HCT116 (cell line): ENCODE measurements around the gene TPM3. TPM values are rescaled to one million over a fixed set of nuclear protein-coding genes. Genes with fewer than 3 reads are reported as not detected.

Experiments
- ATAC-seq: fragments of 200-7000 bp; cut with Tn5 transposase; 2 replicates; pipeline ENCODE4 v1.9.1; 2020; ENCODE audit warnings: mild to moderate bottlenecking, moderate library complexity
- BruUV-seq: library from RNA; stranded (reverse); fragments of 400-500 nt; replicated peaks from 2 replicates; lab custom pipeline; 2021; lab: Mats Ljungman, UMichigan
- CTCF ChIA-PET: fragments of 300-600 bp; sonication (Branson Sonifier 250); formaldehyde crosslinking; loops from one replicate; lab custom pipeline; 2021; ENCODE audit warnings: antibody characterized with exemption; lab: Charles Lee
- POLR2A ChIA-PET: fragments of 300-600, 350-600 bp; sonication (Branson Sonifier 250); formaldehyde crosslinking; loops from one replicate; lab custom pipeline; 2021; ENCODE audit warnings: antibody characterized with exemption; lab: Charles Lee
- RAD21 ChIA-PET, 2 experiments: fragments of 300-600 bp; sonication (Branson Sonifier 250); formaldehyde crosslinking; loops; one replicate each; lab custom pipeline; 2023; ENCODE audit warnings: low total read pairs in 2 of 2; ENCODE audit not compliant: uncharacterized antibody in 2 of 2, unreplicated experiment in 2 of 2, low non-redundant PET in 1 of 2; lab: Charles Lee
- DNase-seq: peaks from one replicate; pipeline ENCODE4 v3.0.0-alpha.2; 2010; ENCODE audit warnings: low read depth, low spot score
- H2AFZ ChIP-seq: fragments of 200-600 bp; shearing (Covaris generic), sonication (generic); 2 replicates; pipeline ENCODE4 v1.6.1; 2017; ENCODE audit warnings: low read depth, mixed run types, mixed read lengths, antibody characterized with exemption, low read length; ENCODE audit not compliant: poor library complexity, severe bottlenecking
- H3K27ac ChIP-seq: 2 replicates; pipeline ENCODE4 v1.5.1; 2012; ENCODE audit warnings: low read depth, low read length
- H3K27me3 ChIP-seq: fragments of 200-600 bp; sonication (generic); 2 replicates; pipeline ENCODE4 v1.6.1; 2016; ENCODE audit warnings: mixed run types, low read length, mixed read lengths; ENCODE audit not compliant: insufficient read depth
- H3K36me3 ChIP-seq, 2 experiments: fragments of 200-500 bp in 1 of 2; fragments of 200-600 bp in 1 of 2; sonication (Bioruptor generic) in 1 of 2; sonication (generic) in 1 of 2; 2 replicates each; pipeline versions ENCODE4 v1.5.1 to v1.6.1; 2014 to 2016; ENCODE audit warnings: low read length in 2 of 2, inconsistent platforms in 1 of 2, mixed read lengths in 1 of 2, mixed run types in 1 of 2; ENCODE audit not compliant: insufficient read depth in 2 of 2, control insufficient read depth in 1 of 2
- H3K4me1 ChIP-seq, 2 experiments: fragments of 200-600 bp in 1 of 2; sonication (generic) in 1 of 2; 2 replicates each; pipeline versions ENCODE4 v1.5.1 to v1.6.1; 2012 to 2017; ENCODE audit warnings: low read length in 2 of 2, inconsistent platforms in 1 of 2, mild to moderate bottlenecking in 1 of 2, mixed read lengths in 1 of 2, mixed run types in 1 of 2, moderate library complexity in 1 of 2; ENCODE audit not compliant: insufficient read depth in 2 of 2, control insufficient read depth in 1 of 2
- H3K4me2 ChIP-seq: fragments of 200-600 bp; sonication (generic); 2 replicates; pipeline ENCODE4 v1.6.1; 2017; ENCODE audit warnings: mixed run types, low read length, mixed read lengths
- H3K4me3 ChIP-seq, 2 experiments: fragments of 200-600 bp in 1 of 2; sonication (generic) in 1 of 2; replicated peaks in 1 of 2; 2 replicates each; pipeline ENCODE4 v1.5.1; 2011 to 2016; ENCODE audit warnings: low read length in 2 of 2, control low read depth in 1 of 2, low read depth in 1 of 2, mild to moderate bottlenecking in 1 of 2, mixed read lengths in 1 of 2, mixed run types in 1 of 2
- H3K79me2 ChIP-seq: fragments of 200-600 bp; sonication (generic); 2 replicates; pipeline ENCODE4 v1.6.1; 2017; ENCODE audit warnings: mild to moderate bottlenecking, mixed run types, low read length, moderate library complexity, mixed read lengths; ENCODE audit not compliant: insufficient read depth
- H3K9ac ChIP-seq: fragments of 200-600 bp; sonication (generic); 2 replicates; pipeline ENCODE4 v1.6.1; 2016; ENCODE audit warnings: low read length, mixed read lengths
- H3K9me2 ChIP-seq: fragments of 200-600 bp; sonication (generic), shearing (Covaris generic); 2 replicates; pipeline ENCODE4 v1.6.1; 2017; ENCODE audit warnings: mixed run types, mild to moderate bottlenecking, moderate library complexity; ENCODE audit not compliant: insufficient read depth
- H3K9me3 ChIP-seq, 2 experiments: fragments of 200-500 bp in 1 of 2; fragments of 200-600 bp in 1 of 2; sonication (Bioruptor generic) in 1 of 2; sonication (generic) in 1 of 2; 2 replicates each; pipeline ENCODE4 v1.6.1; 2014 to 2017; ENCODE audit warnings: low read length in 2 of 2, mixed read lengths in 2 of 2, inconsistent platforms in 1 of 2, low read depth in 1 of 2, mild to moderate bottlenecking in 1 of 2, mixed run types in 1 of 2, moderate library complexity in 1 of 2; ENCODE audit not compliant: control insufficient read depth in 1 of 2, insufficient read depth in 1 of 2
- H4K20me1 ChIP-seq: fragments of 200-600 bp; sonication (generic), shearing (Covaris generic); 2 replicates; pipeline ENCODE4 v1.6.1; 2017; ENCODE audit warnings: mixed run types, mild to moderate bottlenecking, moderate library complexity; ENCODE audit not compliant: insufficient read depth
- CBX3 ChIP-seq: IDR thresholded peaks from 2 replicates; pipeline ENCODE4 v1.6.1; 2012; ENCODE audit warnings: low read depth
- CEBPB ChIP-seq: IDR thresholded peaks from 2 replicates; pipeline ENCODE4 v1.6.1; 2012; ENCODE audit warnings: low read depth
- POLR2AphosphoS5 ChIP-seq: IDR thresholded peaks from 2 replicates; pipeline ENCODE4 v1.6.1; 2011; ENCODE audit warnings: mild to moderate bottlenecking, low read depth, low read length, moderate library complexity
- SRF ChIP-seq: IDR thresholded peaks from 2 replicates; pipeline ENCODE4 v1.6.1; 2012; ENCODE audit warnings: low read depth
- TCF7L2 ChIP-seq: IDR thresholded peaks from 2 replicates; pipeline ENCODE4 v1.7.0; 2011; ENCODE audit warnings: borderline replicate concordance, inconsistent platforms; ENCODE audit not compliant: insufficient read depth, insufficient read length; ENCODE audit errors: extremely low read depth
- YY1 ChIP-seq: IDR thresholded peaks from 2 replicates; pipeline ENCODE4 v1.6.1; 2011; ENCODE audit warnings: low read length, low read depth, moderate library complexity, mild to moderate bottlenecking; ENCODE audit not compliant: insufficient replicate concordance; ENCODE audit errors: extremely low read depth
- ZNF274 ChIP-seq: fragments of 200-500 bp; sonication (Bioruptor generic); IDR thresholded peaks from 2 replicates; pipeline ENCODE4 v1.6.1; 2014; ENCODE audit warnings: mild to moderate bottlenecking, low read depth, low read length, inconsistent platforms
- intact Hi-C: fragments of 100-400 bp; cut with micrococcal nuclease; formaldehyde crosslinking; loops from 2 replicates; pipeline ENCODE4 v1.10.0; 2022
- total RNA-seq: library from RNA; stranded (reverse); gene quantifications from one replicate; pipeline ENCODE4 v1.2.1, GENCODE V29; 2021; ENCODE audit not compliant: unreplicated experiment
- TF ChIP-seq, protein P1 (sequence below): IDR thresholded peaks from 2 replicates; pipeline ENCODE4 v1.6.1; 2012; ENCODE audit warnings: low read depth
- TF ChIP-seq, protein P2 (sequence below): IDR thresholded peaks from 2 replicates; pipeline ENCODE4 v1.6.1; 2012

TPM3 gene
- total RNA-seq, 1 experiment from 2014 or later = 457 TPM

DNA sequence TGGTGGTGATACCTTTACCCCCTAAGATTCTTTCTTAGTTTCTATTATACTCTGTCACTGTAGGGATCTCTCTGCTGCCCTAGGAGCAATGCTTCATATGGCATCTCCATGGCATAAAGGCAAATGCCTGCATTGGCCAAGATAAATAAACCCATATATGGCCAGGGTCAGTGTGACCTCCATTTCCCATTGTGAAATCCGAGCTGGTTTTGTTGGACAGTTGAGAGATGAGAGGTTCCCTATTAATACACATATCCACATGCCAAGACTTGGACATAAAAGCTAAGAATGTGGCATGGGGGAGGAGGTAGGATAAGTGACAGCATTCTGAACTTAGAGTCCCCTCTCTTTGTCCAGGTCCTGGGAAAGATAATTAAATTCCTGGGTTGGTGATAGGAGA, 1.4 kb downstream of the TPM3 start:
- TF ChIP-seq TCF7L2 (no peak), ZNF274 (no peak), CBX3 (no peak), SRF (no peak), YY1 (no peak), POLR2AphosphoS5 (no peak), CEBPB (no peak)
- TF ChIP-seq, protein P1, sequence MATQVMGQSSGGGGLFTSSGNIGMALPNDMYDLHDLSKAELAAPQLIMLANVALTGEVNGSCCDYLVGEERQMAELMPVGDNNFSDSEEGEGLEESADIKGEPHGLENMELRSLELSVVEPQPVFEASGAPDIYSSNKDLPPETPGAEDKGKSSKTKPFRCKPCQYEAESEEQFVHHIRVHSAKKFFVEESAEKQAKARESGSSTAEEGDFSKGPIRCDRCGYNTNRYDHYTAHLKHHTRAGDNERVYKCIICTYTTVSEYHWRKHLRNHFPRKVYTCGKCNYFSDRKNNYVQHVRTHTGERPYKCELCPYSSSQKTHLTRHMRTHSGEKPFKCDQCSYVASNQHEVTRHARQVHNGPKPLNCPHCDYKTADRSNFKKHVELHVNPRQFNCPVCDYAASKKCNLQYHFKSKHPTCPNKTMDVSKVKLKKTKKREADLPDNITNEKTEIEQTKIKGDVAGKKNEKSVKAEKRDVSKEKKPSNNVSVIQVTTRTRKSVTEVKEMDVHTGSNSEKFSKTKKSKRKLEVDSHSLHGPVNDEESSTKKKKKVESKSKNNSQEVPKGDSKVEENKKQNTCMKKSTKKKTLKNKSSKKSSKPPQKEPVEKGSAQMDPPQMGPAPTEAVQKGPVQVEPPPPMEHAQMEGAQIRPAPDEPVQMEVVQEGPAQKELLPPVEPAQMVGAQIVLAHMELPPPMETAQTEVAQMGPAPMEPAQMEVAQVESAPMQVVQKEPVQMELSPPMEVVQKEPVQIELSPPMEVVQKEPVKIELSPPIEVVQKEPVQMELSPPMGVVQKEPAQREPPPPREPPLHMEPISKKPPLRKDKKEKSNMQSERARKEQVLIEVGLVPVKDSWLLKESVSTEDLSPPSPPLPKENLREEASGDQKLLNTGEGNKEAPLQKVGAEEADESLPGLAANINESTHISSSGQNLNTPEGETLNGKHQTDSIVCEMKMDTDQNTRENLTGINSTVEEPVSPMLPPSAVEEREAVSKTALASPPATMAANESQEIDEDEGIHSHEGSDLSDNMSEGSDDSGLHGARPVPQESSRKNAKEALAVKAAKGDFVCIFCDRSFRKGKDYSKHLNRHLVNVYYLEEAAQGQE = no peak
- TF ChIP-seq, protein P2, sequence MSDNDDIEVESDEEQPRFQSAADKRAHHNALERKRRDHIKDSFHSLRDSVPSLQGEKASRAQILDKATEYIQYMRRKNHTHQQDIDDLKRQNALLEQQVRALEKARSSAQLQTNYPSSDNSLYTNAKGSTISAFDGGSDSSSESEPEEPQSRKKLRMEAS = no peak
- Histone ChIP-seq H3K27me3 (peaks cover 36% of the 10 kb centered on the region; the same call in 1 of the 2 replicates), H3K4me2 (no peak overlapping the region), H3K4me1 (peaks cover 0 to 3% of the 10 kb centered on the region in 2 experiments; a peak in 1 of 4 replicates), H3K27ac (no peak overlapping the region), H3K4me3 (no peak overlapping the region), H3K9me3 (no peaks in the 10 kb centered on the region), H2AFZ (no peak overlapping the region), H3K9ac (no peak overlapping the region), H4K20me1 (no peaks in the 10 kb centered on the region), H3K79me2 (no peaks in the 10 kb centered on the region), H3K9me2 (peaks cover 4% of the 10 kb centered on the region; the same call in 1 of the 2 replicates), H3K36me3 (no peaks in the 10 kb centered on the region)
- ChIA-PET RAD21 (no interaction called here), CTCF (no interaction called here), POLR2A (no interaction called here)
- ATAC-seq (no peak), DNase-seq (no peak)
- intact Hi-C loops = no loop called here
- no TSS peak for BruUV-seq
